RWPE2 (cell line): ENCODE results near the gene ARL6IP5.
A peak's percentile ranks its signal among the peaks of the same experiment; 100 is the strongest.

Experiments
- ATAC-seq: fragments of 200-7000 bp; cut with Tn5 transposase; 3 replicates; pipeline ENCODE4 v1.9.1; 2021; ENCODE audit warnings: low read depth
- DNase-seq: peaks from one replicate; pipeline ENCODE4 v3.0.0-alpha.2; 2020; ENCODE audit warnings: low spot score
- H3K27ac ChIP-seq: fragments of 450-650 bp; 2 replicates; pipeline ENCODE4 v1.5.1; 2017; ENCODE audit warnings: mild to moderate bottlenecking; ENCODE audit not compliant: poor library complexity, severe bottlenecking
- H3K27me3 ChIP-seq: fragments of 250-450 bp; sonication (Bioruptor Pico); 2 replicates; pipeline ENCODE4 v1.5.1; 2021; ENCODE audit warnings: mild to moderate bottlenecking, moderate library complexity; ENCODE audit not compliant: insufficient read depth, poor library complexity, severe bottlenecking
- H3K36me3 ChIP-seq: fragments of 250-450 bp; sonication (Bioruptor Pico); 2 replicates; pipeline ENCODE4 v1.5.1; 2020; ENCODE audit warnings: low read depth, mild to moderate bottlenecking, moderate library complexity
- H3K4me1 ChIP-seq: fragments of 250-450 bp; sonication (Bioruptor Pico); 2 replicates; pipeline ENCODE4 v1.5.1; 2021; ENCODE audit warnings: mild to moderate bottlenecking, moderate library complexity; ENCODE audit not compliant: insufficient read depth, poor library complexity, severe bottlenecking
- H3K4me3 ChIP-seq: fragments of 250-450 bp; sonication (Bioruptor Pico); 2 replicates; pipeline ENCODE4 v1.5.1; 2021; ENCODE audit warnings: mild to moderate bottlenecking, moderate library complexity; ENCODE audit not compliant: severe bottlenecking
- H3K9me3 ChIP-seq: fragments of 250-450 bp; sonication (Bioruptor Pico); 2 replicates; pipeline ENCODE4 v1.5.1; 2021; ENCODE audit warnings: mild to moderate bottlenecking, moderate library complexity; ENCODE audit not compliant: severe bottlenecking
- CTCF ChIP-seq: fragments of 450-650 bp; IDR thresholded peaks from one replicate; pipeline ENCODE4 v1.5.1; 2017; ENCODE audit warnings: mild to moderate bottlenecking, moderate library complexity; ENCODE audit not compliant: poor library complexity, severe bottlenecking

ARL6IP5 gene

GRCh38 chr3:69084326-69085167, at the start of gene ARL6IP5:
ARL6IP5 (plus strand) TSS chr3:69084937; CDS start chr3:69085048, 111 bp downstream.
- H3K4me3 ChIP-seq = peak within 1 kb of the TSS; percentile 67
- no peaks in the 10 kb centered on the region for H3K9me3 ChIP-seq
- H3K36me3 ChIP-seq = peaks cover 22% of the 10 kb centered on the region
- H3K4me1 ChIP-seq = peaks cover 65% of the 10 kb centered on the region
- TF ChIP-seq CTCF = no peak
- DNase-seq = peak; percentile 90
- H3K27ac ChIP-seq = peak within 1 kb of the TSS; percentile 94
- H3K27me3 ChIP-seq = no peaks in the 10 kb centered on the region
- ATAC-seq = peak; percentile 42

GRCh38 chr3:69044608-69045007, 40.1 kb upstream of the ARL6IP5 start:
- no peak for TF ChIP-seq CTCF
- H3K27ac ChIP-seq = no peak overlapping the region
- no peaks in the 10 kb centered on the region for H3K4me1 ChIP-seq
- H3K36me3 ChIP-seq = peaks cover 100% of the 10 kb centered on the region
- no peak overlapping the region for H3K4me3 ChIP-seq
- no peaks in the 10 kb centered on the region for H3K9me3 ChIP-seq
- ATAC-seq (no peak), DNase-seq (no peak)
- no peaks in the 10 kb centered on the region for H3K27me3 ChIP-seq

GRCh38 chr3:69048990-69049389, 35.7 kb upstream of the ARL6IP5 start:
- H3K36me3 ChIP-seq = peaks cover 60% of the 10 kb centered on the region
- no peaks in the 10 kb centered on the region for H3K27me3 ChIP-seq
- H3K4me3 ChIP-seq = no peak overlapping the region
- TF ChIP-seq CTCF = no peak
- no peak overlapping the region for H3K27ac ChIP-seq
- no peak for DNase-seq
- no peaks in the 10 kb centered on the region for H3K9me3 ChIP-seq
- H3K4me1 ChIP-seq = peaks cover 4% of the 10 kb centered on the region
- ATAC-seq = no peak

GRCh38 chr3:69051756-69052471, 32.8 kb upstream of the ARL6IP5 start, which contains the start of gene TMF1:
TMF1 (minus strand) TSS chr3:69052333; CDS start chr3:69052086, 247 bp downstream.
- Histone ChIP-seq H3K27me3 (no peaks in the 10 kb centered on the region), H3K4me3 (peak within 1 kb of the TSS; percentile 66), H3K4me1 (peaks cover 4% of the 10 kb centered on the region), H3K9me3 (no peaks in the 10 kb centered on the region), H3K36me3 (peaks cover 54% of the 10 kb centered on the region), H3K27ac (peak within 1 kb of the TSS; percentile 57)
- DNase-seq = peak; percentile 97
- ATAC-seq = peak; percentile 90
- no peak for TF ChIP-seq CTCF
